Measurements from ENCODE around the gene PLAAT2. TPM values are rescaled to one million over a fixed set of nuclear protein-coding genes. Genes with fewer than 3 reads are reported as not detected.
"Not testable (repeated sequence)": the region's sequence is repeated elsewhere in the genome, so short reads cannot be mapped to it uniquely, and the experiment has no call there.

Gene PLAAT2
- not detected in 2 replicates for total RNA-seq (2014; rRNA removed)
- 0.17 TPM for polyA plus RNA-seq (2012)

GRCh38 chr11:63563201-63564055, at the start of gene PLAAT2:
Gene PLAAT2 (minus strand): TSS chr11:63563379. CDS start chr11:63563324, 55 bp downstream.
- DNase-seq (ENCODE audit: low read depth): no peak

- no peak for DNase-seq (ENCODE audit: low read depth)
Measured at GRCh38 chr11:63612181-63612580, 49.0 kb upstream of the PLAAT2 start.

GRCh38 chr11:63611395-63611747, 48.2 kb upstream of the PLAAT2 start:
- DNase-seq (ENCODE audit: low read depth): no peak

- no peak for DNase-seq (ENCODE audit: low read depth)
Measured at GRCh38 chr11:63610604-63611394, 47.6 kb upstream of the PLAAT2 start.

- no peak for DNase-seq (ENCODE audit: low read depth)
Measured at GRCh38 chr11:63609971-63610580, 46.9 kb upstream of the PLAAT2 start.

- peak; percentile 65 for DNase-seq (ENCODE audit: low read depth)
Measured at GRCh38 chr11:63609536-63609935, 46.4 kb upstream of the PLAAT2 start.

- DNase-seq (ENCODE audit: low read depth): peak; percentile 86
Measured at GRCh38 chr11:63608353-63609345, 45.5 kb upstream of the PLAAT2 start.

GRCh38 chr11:63603180-63603518, 40.0 kb upstream of the PLAAT2 start:
- DNase-seq (ENCODE audit: low read depth): no peak

- DNase-seq (ENCODE audit: low read depth): peak; percentile 44
Measured at GRCh38 chr11:63602290-63603179, 39.4 kb upstream of the PLAAT2 start.

- peak; percentile 71 for DNase-seq (ENCODE audit: low read depth)
Measured at GRCh38 chr11:63599211-63600122, 36.3 kb upstream of the PLAAT2 start.

GRCh38 chr11:63598556-63598955, 35.4 kb upstream of the PLAAT2 start:
- no peak for DNase-seq (ENCODE audit: low read depth)

- peak; percentile 46 for DNase-seq (ENCODE audit: low read depth)
Measured at GRCh38 chr11:63595296-63595695, 32.1 kb upstream of the PLAAT2 start.

GRCh38 chr11:63592975-63593395, 29.8 kb upstream of the PLAAT2 start:
- peak; percentile 34 for DNase-seq (ENCODE audit: low read depth)

- no peak for DNase-seq (ENCODE audit: low read depth)
Measured at GRCh38 chr11:63590024-63590788, 27.0 kb upstream of the PLAAT2 start.

- DNase-seq (ENCODE audit: low read depth): no peak
Measured at GRCh38 chr11:63589000-63589399, 25.8 kb upstream of the PLAAT2 start.

GRCh38 chr11:63586451-63587166, 23.4 kb upstream of the PLAAT2 start:
- DNase-seq (ENCODE audit: low read depth): no peak

GRCh38 chr11:63583357-63583677, 20.1 kb upstream of the PLAAT2 start:
- DNase-seq (ENCODE audit: low read depth): no peak

- not testable (repeated sequence) for DNase-seq (ENCODE audit: low read depth)
Measured at GRCh38 chr11:63581224-63581623, 18.0 kb upstream of the PLAAT2 start.

Data from LHCN-M2 (cell line).